ENCODE measurements around the gene LRRC74A.

- TF ChIP-seq POLR2A (IDR thresholded peaks at IDR 0.05; ENCODE audit: low read depth, low read length), result no peak
- no peak for TF ChIP-seq TAF1 (IDR thresholded peaks at IDR 0.05; ENCODE audit: low read depth, low read length)
- no peak for TF ChIP-seq POLR2AphosphoS5 (IDR thresholded peaks at IDR 0.05; ENCODE audit: low read depth, low read length)
- no peak for TF ChIP-seq SPI1 (IDR thresholded peaks at IDR 0.05; ENCODE audit: low read depth, low read length)
These were observed 36.5 kb downstream of the LRRC74A start for GRCh38 chr14:76862546-76863282.
